Natural killer cell (primary cell): ENCODE data around the gene REG1B. TPM values are rescaled to one million over a fixed set of nuclear protein-coding genes. Genes with fewer than 3 reads are reported as not detected.

Experiments
- ATAC-seq, 3 donors: fragments of 150-1000 bp in 2 of 3; fragments of 200-7000 bp in 1 of 3; cut with Tn5 transposase; 1 replicate in 1 of 3; 2 replicates in 2 of 3; pipeline ENCODE4 v1.10.0; 2021; ENCODE audit warnings: mild to moderate bottlenecking in 2 of 3, moderate library complexity in 2 of 3
- DNase-seq, 2 donors: peaks; one replicate each; pipeline versions ENCODE4 v3.0.0 to v3.0.0-alpha.2; 2013 to 2021; ENCODE audit warnings: mixed read lengths in 1 of 2
- H3K27ac ChIP-seq: one replicate; pipeline ENCODE4 v1.5.1; 2013; ENCODE audit warnings: mild to moderate bottlenecking, low read length
- H3K27me3 ChIP-seq: one replicate; pipeline ENCODE4 v1.6.1; 2013; ENCODE audit warnings: low read length; ENCODE audit not compliant: control insufficient read depth, insufficient read depth
- H3K36me3 ChIP-seq: one replicate; pipeline ENCODE4 v1.6.1; 2013; ENCODE audit warnings: low read length; ENCODE audit not compliant: control insufficient read depth, insufficient read depth
- H3K4me1 ChIP-seq: one replicate; pipeline ENCODE4 v1.6.1; 2013; ENCODE audit warnings: low read length; ENCODE audit not compliant: control insufficient read depth, insufficient read depth
- H3K4me3 ChIP-seq: one replicate; pipeline ENCODE4 v1.5.1; 2013; ENCODE audit warnings: low read length
- H3K9me3 ChIP-seq: one replicate; pipeline ENCODE4 v1.6.1; 2013; ENCODE audit warnings: low read length; ENCODE audit not compliant: control insufficient read depth, insufficient read depth
- H3K27ac Mint-ChIP-seq, 2 donors: one replicate each; pipeline ENCODE4 v1.8.0; 2022; ENCODE audit warnings: mild to moderate bottlenecking in 2 of 2, mixed read lengths in 2 of 2, moderate library complexity in 1 of 2
- H3K27me3 Mint-ChIP-seq, 2 donors: one replicate each; pipeline ENCODE4 v1.8.0; 2022; ENCODE audit warnings: low read depth in 2 of 2, mixed read lengths in 2 of 2
- H3K36me3 Mint-ChIP-seq: one replicate; pipeline ENCODE4 v1.8.0; 2022; ENCODE audit warnings: mixed read lengths
- H3K4me1 Mint-ChIP-seq, 2 donors: one replicate each; pipeline ENCODE4 v1.8.0; 2022; ENCODE audit warnings: mixed read lengths in 2 of 2
- H3K4me3 Mint-ChIP-seq: one replicate; pipeline ENCODE4 v1.8.0; 2022; ENCODE audit warnings: mild to moderate bottlenecking, moderate library complexity, mixed read lengths
- H3K9me3 Mint-ChIP-seq, 2 donors: one replicate each; pipeline ENCODE4 v1.8.0; 2022; ENCODE audit warnings: mixed read lengths in 2 of 2
- WGBS: methylation state at CpG from one replicate; pipeline ENCODE4 v1.1.7; 2013; ENCODE audit warnings: missing lambda C conversion rate; ENCODE audit not compliant: insufficient coverage; 5-methylcytosine and 5-hydroxymethylcytosine counted together
- intact Hi-C: fragments of 100-400 bp; cut with micrococcal nuclease; formaldehyde crosslinking; loops from one replicate; pipeline ENCODE4 v1.14.2; 2022
- total RNA-seq, 4 donors: library from RNA; stranded (reverse); fragments of 120-200 nt in 1 of 4; gene quantifications; one replicate each; pipeline versions ENCODE4 v1.2.3 to v1.2.4, GENCODE V29; 2013 to 2022
- TF ChIP-seq, protein P1 (sequence below): fragments of 200-600 bp; IDR thresholded peaks from one replicate; pipeline ENCODE4 v1.8.0; 2022; ENCODE audit warnings: antibody characterized with exemption

Gene REG1B
- total RNA-seq, 3 donors from 2014 or later (not counting 1 experiment from before 2014, with no cell fraction given): not detected

DNA sequence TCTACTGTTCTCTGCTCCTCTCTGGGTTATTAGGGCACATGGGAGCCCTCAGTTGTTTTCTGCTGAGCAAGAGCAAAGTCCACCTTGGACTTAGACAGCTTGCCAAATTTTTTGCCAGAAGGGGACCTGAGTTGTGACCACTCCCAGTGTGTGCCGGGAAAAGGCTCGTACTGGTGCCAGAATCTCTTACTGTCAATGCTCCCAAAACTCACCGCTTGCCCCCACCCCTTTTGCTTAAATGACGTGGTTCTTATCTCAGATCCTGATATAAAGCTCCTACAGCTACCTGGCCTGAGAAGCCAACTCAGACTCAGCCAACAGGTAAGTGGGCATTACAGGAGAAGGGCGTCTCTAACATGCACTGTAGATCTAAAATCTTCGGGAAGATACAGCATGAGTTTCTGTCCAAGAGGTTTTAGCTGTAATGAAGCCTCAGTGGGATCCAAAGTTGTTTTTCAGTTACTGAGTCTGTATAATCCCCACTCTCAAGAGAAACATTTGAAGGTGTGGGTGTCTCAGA, 32.5 kb upstream of the REG1B start, which contains the start of gene REG1A:
Gene REG1A (plus strand): TSS at position 295 of the 520 bp plus-strand sequence. CDS start 374 bp downstream, outside the sequence.
- Mint-ChIP-seq H3K9me3 (peaks cover 8 to 21% of the 10 kb centered on the region in 2 donors), H3K27me3 (no peaks in the 10 kb centered on the region), H3K27ac (no peak within 1 kb of the TSS), H3K4me3 (no peak within 1 kb of the TSS), H3K36me3 (no peaks in the 10 kb centered on the region), H3K4me1 (no peaks in the 10 kb centered on the region)
- TF ChIP-seq, protein P1, sequence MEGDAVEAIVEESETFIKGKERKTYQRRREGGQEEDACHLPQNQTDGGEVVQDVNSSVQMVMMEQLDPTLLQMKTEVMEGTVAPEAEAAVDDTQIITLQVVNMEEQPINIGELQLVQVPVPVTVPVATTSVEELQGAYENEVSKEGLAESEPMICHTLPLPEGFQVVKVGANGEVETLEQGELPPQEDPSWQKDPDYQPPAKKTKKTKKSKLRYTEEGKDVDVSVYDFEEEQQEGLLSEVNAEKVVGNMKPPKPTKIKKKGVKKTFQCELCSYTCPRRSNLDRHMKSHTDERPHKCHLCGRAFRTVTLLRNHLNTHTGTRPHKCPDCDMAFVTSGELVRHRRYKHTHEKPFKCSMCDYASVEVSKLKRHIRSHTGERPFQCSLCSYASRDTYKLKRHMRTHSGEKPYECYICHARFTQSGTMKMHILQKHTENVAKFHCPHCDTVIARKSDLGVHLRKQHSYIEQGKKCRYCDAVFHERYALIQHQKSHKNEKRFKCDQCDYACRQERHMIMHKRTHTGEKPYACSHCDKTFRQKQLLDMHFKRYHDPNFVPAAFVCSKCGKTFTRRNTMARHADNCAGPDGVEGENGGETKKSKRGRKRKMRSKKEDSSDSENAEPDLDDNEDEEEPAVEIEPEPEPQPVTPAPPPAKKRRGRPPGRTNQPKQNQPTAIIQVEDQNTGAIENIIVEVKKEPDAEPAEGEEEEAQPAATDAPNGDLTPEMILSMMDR: no peak
- intact Hi-C loops: no loop called here
- Histone ChIP-seq H3K36me3 (no peaks in the 10 kb centered on the region), H3K4me1 (no peaks in the 10 kb centered on the region), H3K9me3 (peaks cover 3% of the 10 kb centered on the region), H3K27ac (no peak within 1 kb of the TSS), H3K27me3 (no peaks in the 10 kb centered on the region), H3K4me3 (no peak within 1 kb of the TSS)
- WGBS: 68% methylated on average over 6 of the region's 6 CpGs
- ATAC-seq: no peak
- no peak for DNase-seq

DNA sequence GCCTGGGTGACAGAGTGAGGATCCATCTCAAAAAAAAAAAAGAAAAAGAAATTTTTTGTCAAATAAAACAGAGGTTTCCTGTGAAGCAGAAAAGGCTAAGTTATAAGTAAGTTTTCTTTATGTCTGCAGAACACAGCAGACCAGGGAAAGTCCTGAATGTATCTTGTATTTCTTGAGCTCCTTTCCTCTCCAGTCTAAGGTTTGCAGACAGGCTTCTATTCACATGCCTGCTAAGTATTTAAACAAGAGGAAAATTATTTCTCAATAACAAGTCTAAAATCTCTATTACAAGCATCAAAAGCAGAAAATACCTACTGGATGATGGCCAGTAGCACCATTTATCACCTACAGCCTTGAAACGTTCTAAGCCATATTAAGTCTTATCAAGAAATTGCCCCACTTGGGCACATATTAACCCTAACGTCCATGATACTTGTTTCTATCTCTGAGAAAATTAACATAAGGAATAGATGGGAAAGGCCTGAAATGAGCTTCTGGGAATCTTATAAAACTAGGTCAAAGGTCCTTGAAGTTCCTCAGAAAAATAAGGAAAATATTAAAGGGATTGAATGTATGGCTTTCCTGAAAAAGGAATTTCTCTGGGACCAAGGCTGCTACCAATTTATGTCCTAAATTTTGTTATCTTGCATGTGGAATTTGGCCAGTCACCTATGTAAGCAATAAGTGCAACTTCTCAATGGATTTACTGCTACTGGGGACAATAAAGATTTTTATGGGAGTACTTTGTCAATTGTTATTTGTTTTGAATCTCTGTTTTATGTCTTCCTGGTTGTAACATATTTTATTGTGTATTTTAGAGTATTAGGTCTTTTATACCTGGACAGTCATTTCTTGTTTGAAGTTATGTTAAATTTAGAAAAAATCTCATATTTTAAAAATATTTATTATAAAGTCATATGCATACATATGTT, 29.5 kb upstream of the REG1B start:
- H3K4me3 Mint-ChIP-seq: no peak overlapping the region
- H3K9me3 ChIP-seq: peaks cover 5% of the 10 kb centered on the region
- no peak overlapping the region for H3K27ac Mint-ChIP-seq
- intact Hi-C loops: no loop called here
- ATAC-seq (no peak), DNase-seq (no peak)
- H3K36me3 ChIP-seq: no peaks in the 10 kb centered on the region
- WGBS: 79% methylated on average over 1 of the region's 2 CpGs
- no peak overlapping the region for H3K4me3 ChIP-seq
- H3K4me1 Mint-ChIP-seq: no peaks in the 10 kb centered on the region
- H3K27me3 ChIP-seq: no peaks in the 10 kb centered on the region
- H3K36me3 Mint-ChIP-seq: no peaks in the 10 kb centered on the region
- H3K4me1 ChIP-seq: no peaks in the 10 kb centered on the region
- peaks cover 8 to 23% of the 10 kb centered on the region in 2 donors for H3K9me3 Mint-ChIP-seq
- no peak overlapping the region for H3K27ac ChIP-seq
- TF ChIP-seq, protein P1: no peak
- H3K27me3 Mint-ChIP-seq: no peaks in the 10 kb centered on the region

DNA sequence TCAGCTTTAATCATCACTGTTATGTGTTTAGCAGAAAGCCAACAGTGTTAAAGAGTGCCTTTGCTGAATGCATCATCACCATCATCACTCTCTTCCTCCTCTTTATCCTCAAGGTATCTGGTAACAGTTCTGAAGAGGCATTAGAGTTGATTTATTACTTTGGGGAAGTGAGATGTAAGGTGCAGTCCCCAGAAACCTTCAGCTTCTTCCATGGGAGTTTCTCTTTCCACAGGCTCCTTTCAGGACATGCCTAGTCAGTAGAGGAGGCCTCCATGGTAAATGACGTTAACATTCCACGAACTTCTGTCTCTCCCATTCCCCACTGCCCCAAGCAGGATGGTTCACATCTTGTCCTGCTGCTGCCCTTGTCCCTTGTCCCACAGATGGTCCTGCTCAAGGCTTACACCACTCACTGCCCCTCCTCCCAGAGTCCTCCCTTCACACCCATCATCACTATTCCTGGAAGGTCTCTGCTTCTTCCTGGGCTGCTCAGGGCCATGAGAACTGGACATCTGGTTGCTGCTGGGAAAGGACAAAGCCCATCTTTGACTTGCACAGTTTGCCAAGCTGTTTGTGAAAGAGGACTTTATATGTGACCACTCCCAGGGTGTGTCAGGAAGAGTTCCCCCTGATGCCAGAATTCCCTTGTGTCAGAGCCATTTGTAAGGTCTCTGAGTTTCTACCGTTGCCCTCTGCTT, 27.2 kb upstream of the REG1B start:
- Histone ChIP-seq H3K27ac (no peak overlapping the region), H3K4me1 (no peaks in the 10 kb centered on the region), H3K9me3 (peaks cover 2% of the 10 kb centered on the region), H3K36me3 (no peaks in the 10 kb centered on the region), H3K4me3 (no peak overlapping the region), H3K27me3 (no peaks in the 10 kb centered on the region)
- H3K4me3 Mint-ChIP-seq: no peak overlapping the region
- WGBS: 66% methylated on average over 3 of the region's 3 CpGs
- H3K27me3 Mint-ChIP-seq: no peaks in the 10 kb centered on the region
- TF ChIP-seq, protein P1: no peak
- H3K36me3 Mint-ChIP-seq: no peaks in the 10 kb centered on the region
- no peak for DNase-seq
- H3K4me1 Mint-ChIP-seq: no peaks in the 10 kb centered on the region
- H3K27ac Mint-ChIP-seq: no peak overlapping the region
- intact Hi-C loops: no loop called here
- ATAC-seq: no peak
- peaks cover 4 to 23% of the 10 kb centered on the region in 2 donors for H3K9me3 Mint-ChIP-seq
